NCI-H1417 (cell line): Measurements from ENCODE around the gene PRXL2A.
"Not testable (repeated sequence)": the region's sequence is repeated elsewhere in the genome, so short reads cannot be mapped to it uniquely, and the experiment has no call there.

ENCODE experiments used
- DNase-seq, 3 experiments: peaks; one replicate each; lab custom pipeline; 2025; lab: John Stamatoyannopoulos, UW

PRXL2A gene

GRCh38 chr10:80474941-80475340 is 66.6 kb downstream of the PRXL2A start:
- DNase-seq: no peak

DNA sequence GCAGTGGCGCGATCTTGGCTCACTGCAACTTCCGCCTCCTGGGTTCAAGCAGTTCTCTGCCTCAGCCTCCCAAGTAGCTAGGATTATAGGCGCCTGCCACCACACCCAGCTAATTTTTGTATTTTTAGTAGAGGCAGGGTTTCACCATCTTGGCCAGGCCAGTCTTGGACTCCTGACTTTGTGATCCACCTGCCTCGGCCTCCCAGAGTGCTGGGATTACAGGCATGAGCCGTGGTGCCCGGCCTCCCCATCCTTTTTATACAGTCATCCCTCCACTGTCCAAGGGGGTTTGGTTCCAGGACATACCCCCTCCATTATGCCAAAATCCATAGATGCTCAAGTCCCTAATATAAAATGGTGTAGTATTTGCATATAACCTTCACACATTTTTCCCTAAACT is 67.3 kb downstream of the PRXL2A start:
- DNase-seq: not testable (repeated sequence)

DNA sequence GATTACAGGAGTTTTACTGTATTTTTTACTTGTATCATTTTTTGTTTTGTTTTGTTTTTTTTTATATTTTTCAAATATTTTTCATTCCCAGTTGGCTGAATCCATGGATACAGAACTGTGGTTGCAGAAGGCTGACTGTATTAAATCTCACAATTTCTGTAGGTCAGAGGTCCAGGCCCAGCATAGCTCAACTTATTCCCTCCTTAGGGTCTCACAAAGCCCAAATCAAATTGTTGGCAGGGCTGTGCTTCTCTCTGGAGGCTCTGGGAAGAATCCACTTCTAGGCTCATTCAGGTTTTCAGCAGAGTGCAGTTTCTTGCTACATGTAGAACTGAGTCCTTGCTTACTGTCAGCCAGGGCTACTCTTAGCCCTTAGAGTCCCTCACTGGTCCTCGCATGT is 68.3 kb downstream of the PRXL2A start:
- DNase-seq: no peak

DNA sequence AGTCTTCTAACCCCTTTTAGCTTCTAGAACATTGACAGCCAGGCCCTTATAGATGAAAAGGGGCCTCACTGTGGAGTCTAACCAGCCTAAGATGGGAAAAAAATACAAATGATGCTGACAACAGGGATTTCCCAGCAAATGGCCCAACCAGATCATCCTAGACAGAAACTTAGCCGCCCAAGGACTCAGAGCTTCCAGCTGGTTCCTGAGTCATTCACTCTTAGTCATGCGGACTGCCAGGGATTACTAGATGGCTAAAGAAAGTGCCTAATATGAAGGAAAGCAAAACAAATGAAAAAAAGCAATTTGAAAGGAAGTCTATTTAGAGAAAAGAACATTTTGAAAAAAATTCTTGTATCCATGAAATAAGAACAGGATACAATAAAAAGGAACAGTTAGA is 69.5 kb downstream of the PRXL2A start:
- no peak for DNase-seq

DNA sequence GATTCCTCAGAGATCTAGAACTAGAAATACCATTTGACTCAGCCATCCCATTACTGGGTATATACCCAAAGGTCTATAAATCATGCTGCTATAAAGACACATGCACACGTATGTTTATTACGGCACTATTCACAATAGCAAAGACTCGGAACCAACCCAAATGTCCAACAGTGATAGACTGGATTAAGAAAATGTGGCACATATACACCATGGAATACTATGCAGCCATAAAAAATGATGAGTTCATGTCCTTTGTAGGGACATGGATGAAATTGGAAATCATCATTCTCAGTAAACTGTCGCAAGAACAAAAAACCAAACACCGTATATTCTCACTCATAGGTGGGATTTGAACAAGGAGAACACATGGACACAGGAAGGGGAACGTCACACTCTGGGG is 72.0 kb downstream of the PRXL2A start:
- DNase-seq: not testable (repeated sequence)

DNA sequence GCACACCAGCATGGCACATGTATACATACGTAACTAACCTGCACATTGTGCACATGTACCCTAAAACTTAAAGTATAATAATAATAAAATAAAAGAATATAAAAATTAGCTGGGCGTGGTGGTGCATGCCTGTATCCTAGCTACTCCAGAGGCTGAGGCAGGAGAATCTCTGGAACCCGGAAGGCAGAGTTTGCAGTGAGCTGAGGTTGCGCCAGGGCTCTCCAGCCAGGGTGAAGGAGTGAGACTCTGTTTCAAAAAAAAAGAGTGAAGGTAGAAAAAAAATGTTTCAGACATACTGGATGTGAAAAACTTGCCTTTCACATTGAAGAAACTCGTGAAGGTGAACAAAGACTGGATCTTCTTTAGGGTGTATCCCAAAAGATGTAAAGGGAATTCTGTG is 72.5 kb downstream of the PRXL2A start:
- DNase-seq: no peak

DNA sequence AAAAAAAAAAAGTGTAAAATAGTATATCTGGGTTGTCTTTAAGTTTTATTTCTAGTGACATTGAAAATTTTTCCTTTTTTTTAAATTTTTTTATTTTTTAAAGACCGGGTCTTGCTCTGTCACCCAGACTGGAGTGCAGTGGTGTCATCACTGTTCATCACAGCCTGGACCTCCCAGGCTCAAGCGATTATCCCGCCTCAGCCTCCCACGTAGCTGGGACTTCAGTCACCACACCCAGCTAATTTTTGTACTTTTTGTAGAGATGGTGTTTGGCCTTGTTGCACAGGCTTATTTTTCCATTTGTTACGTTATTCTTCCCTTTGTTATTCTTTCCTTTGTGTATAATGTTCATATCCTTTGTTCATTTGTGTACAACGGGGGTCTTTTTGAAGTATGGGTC is 75.9 kb downstream of the PRXL2A start:
- DNase-seq: no peak

- DNase-seq: no peak
Measured at GRCh38 chr10:80484676-80485075, 76.3 kb downstream of the PRXL2A start.

DNA sequence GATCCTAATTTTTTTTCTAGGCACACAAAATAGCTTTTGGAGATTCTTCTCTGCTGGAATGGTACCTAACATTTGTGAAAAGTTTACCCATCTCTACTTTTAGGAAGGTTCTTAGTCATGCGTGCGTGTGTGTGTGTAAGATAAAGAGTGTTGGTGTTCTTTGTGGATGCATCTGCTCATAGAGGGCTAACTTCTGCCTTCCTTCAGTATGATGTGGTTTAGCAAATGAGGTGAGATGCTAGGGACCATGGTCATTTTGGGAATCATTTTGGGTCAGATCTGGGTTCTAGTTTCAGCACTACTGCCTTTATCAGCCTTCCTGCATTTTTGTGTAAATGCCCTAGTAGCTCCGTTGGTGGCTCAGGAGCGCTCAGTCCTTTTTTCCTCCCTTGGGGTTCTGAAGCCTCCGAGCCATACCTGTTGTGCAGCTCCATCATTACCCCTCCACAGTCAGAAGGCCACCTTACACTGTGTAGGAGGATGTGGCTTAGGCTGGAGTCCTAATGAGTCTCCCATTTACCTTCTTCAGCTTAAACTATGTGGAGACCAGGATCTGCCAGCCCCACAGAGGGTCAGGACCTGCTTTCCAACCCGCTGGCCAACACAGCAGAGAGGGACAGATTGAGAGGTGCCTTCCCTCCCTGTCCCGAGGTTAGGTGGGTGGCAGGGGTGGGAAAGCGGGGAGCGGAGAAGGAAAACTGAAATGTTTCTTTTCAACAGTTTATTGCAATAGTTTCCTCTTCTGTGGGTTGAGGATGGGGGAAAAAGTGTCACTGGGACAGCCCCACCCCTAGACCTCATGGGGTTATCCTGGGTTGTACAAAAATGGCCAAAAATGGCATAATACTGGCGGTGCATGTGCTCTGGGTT is 77.0 kb downstream of the PRXL2A start:
- no peak for DNase-seq

- DNase-seq: no peak
Measured at GRCh38 chr10:80485946-80486764, 77.8 kb downstream of the PRXL2A start.
